HCT116 (cell line): ENCODE data around the gene ZNF837. TPM values are rescaled to one million over a fixed set of nuclear protein-coding genes. Genes with fewer than 3 reads are reported as not detected.

Source experiments
- ATAC-seq: fragments of 200-7000 bp; cut with Tn5 transposase; 2 replicates; pipeline ENCODE4 v1.9.1; 2020; ENCODE audit warnings: mild to moderate bottlenecking, moderate library complexity
- BruUV-seq: library from RNA; stranded (reverse); fragments of 400-500 nt; replicated peaks from 2 replicates; lab custom pipeline; 2021; lab: Mats Ljungman, UMichigan
- CTCF ChIA-PET: fragments of 300-600 bp; sonication (Branson Sonifier 250); formaldehyde crosslinking; loops from one replicate; lab custom pipeline; 2021; ENCODE audit warnings: antibody characterized with exemption; lab: Charles Lee
- POLR2A ChIA-PET: fragments of 300-600, 350-600 bp; sonication (Branson Sonifier 250); formaldehyde crosslinking; loops from one replicate; lab custom pipeline; 2021; ENCODE audit warnings: antibody characterized with exemption; lab: Charles Lee
- RAD21 ChIA-PET, 2 experiments: fragments of 300-600 bp; sonication (Branson Sonifier 250); formaldehyde crosslinking; loops; one replicate each; lab custom pipeline; 2023; ENCODE audit warnings: low total read pairs in 2 of 2; ENCODE audit not compliant: uncharacterized antibody in 2 of 2, unreplicated experiment in 2 of 2, low non-redundant PET in 1 of 2; lab: Charles Lee
- DNase-seq: peaks from one replicate; pipeline ENCODE4 v3.0.0-alpha.2; 2010; ENCODE audit warnings: low read depth, low spot score
- H2AFZ ChIP-seq: fragments of 200-600 bp; shearing (Covaris generic), sonication (generic); 2 replicates; pipeline ENCODE4 v1.6.1; 2017; ENCODE audit warnings: low read depth, mixed run types, mixed read lengths, antibody characterized with exemption, low read length; ENCODE audit not compliant: poor library complexity, severe bottlenecking
- H3K27ac ChIP-seq: 2 replicates; pipeline ENCODE4 v1.5.1; 2012; ENCODE audit warnings: low read depth, low read length
- H3K27me3 ChIP-seq: fragments of 200-600 bp; sonication (generic); 2 replicates; pipeline ENCODE4 v1.6.1; 2016; ENCODE audit warnings: mixed run types, low read length, mixed read lengths; ENCODE audit not compliant: insufficient read depth
- H3K36me3 ChIP-seq, 2 experiments: fragments of 200-500 bp in 1 of 2; fragments of 200-600 bp in 1 of 2; sonication (Bioruptor generic) in 1 of 2; sonication (generic) in 1 of 2; 2 replicates each; pipeline versions ENCODE4 v1.5.1 to v1.6.1; 2014 to 2016; ENCODE audit warnings: low read length in 2 of 2, inconsistent platforms in 1 of 2, mixed read lengths in 1 of 2, mixed run types in 1 of 2; ENCODE audit not compliant: insufficient read depth in 2 of 2, control insufficient read depth in 1 of 2
- H3K4me1 ChIP-seq, 2 experiments: fragments of 200-600 bp in 1 of 2; sonication (generic) in 1 of 2; 2 replicates each; pipeline versions ENCODE4 v1.5.1 to v1.6.1; 2012 to 2017; ENCODE audit warnings: low read length in 2 of 2, inconsistent platforms in 1 of 2, mild to moderate bottlenecking in 1 of 2, mixed read lengths in 1 of 2, mixed run types in 1 of 2, moderate library complexity in 1 of 2; ENCODE audit not compliant: insufficient read depth in 2 of 2, control insufficient read depth in 1 of 2
- H3K4me2 ChIP-seq: fragments of 200-600 bp; sonication (generic); 2 replicates; pipeline ENCODE4 v1.6.1; 2017; ENCODE audit warnings: mixed run types, low read length, mixed read lengths
- H3K4me3 ChIP-seq, 2 experiments: fragments of 200-600 bp in 1 of 2; sonication (generic) in 1 of 2; replicated peaks in 1 of 2; 2 replicates each; pipeline ENCODE4 v1.5.1; 2011 to 2016; ENCODE audit warnings: low read length in 2 of 2, control low read depth in 1 of 2, low read depth in 1 of 2, mild to moderate bottlenecking in 1 of 2, mixed read lengths in 1 of 2, mixed run types in 1 of 2
- H3K79me2 ChIP-seq: fragments of 200-600 bp; sonication (generic); 2 replicates; pipeline ENCODE4 v1.6.1; 2017; ENCODE audit warnings: mild to moderate bottlenecking, mixed run types, low read length, moderate library complexity, mixed read lengths; ENCODE audit not compliant: insufficient read depth
- H3K9ac ChIP-seq: fragments of 200-600 bp; sonication (generic); 2 replicates; pipeline ENCODE4 v1.6.1; 2016; ENCODE audit warnings: low read length, mixed read lengths
- H3K9me2 ChIP-seq: fragments of 200-600 bp; sonication (generic), shearing (Covaris generic); 2 replicates; pipeline ENCODE4 v1.6.1; 2017; ENCODE audit warnings: mixed run types, mild to moderate bottlenecking, moderate library complexity; ENCODE audit not compliant: insufficient read depth
- H3K9me3 ChIP-seq, 2 experiments: fragments of 200-500 bp in 1 of 2; fragments of 200-600 bp in 1 of 2; sonication (Bioruptor generic) in 1 of 2; sonication (generic) in 1 of 2; 2 replicates each; pipeline ENCODE4 v1.6.1; 2014 to 2017; ENCODE audit warnings: low read length in 2 of 2, mixed read lengths in 2 of 2, inconsistent platforms in 1 of 2, low read depth in 1 of 2, mild to moderate bottlenecking in 1 of 2, mixed run types in 1 of 2, moderate library complexity in 1 of 2; ENCODE audit not compliant: control insufficient read depth in 1 of 2, insufficient read depth in 1 of 2
- H4K20me1 ChIP-seq: fragments of 200-600 bp; sonication (generic), shearing (Covaris generic); 2 replicates; pipeline ENCODE4 v1.6.1; 2017; ENCODE audit warnings: mixed run types, mild to moderate bottlenecking, moderate library complexity; ENCODE audit not compliant: insufficient read depth
- ATF3 ChIP-seq: IDR thresholded peaks from 2 replicates; pipeline ENCODE4 v1.6.1; 2012
- CBX3 ChIP-seq: IDR thresholded peaks from 2 replicates; pipeline ENCODE4 v1.6.1; 2012; ENCODE audit warnings: low read depth
- CEBPB ChIP-seq: IDR thresholded peaks from 2 replicates; pipeline ENCODE4 v1.6.1; 2012; ENCODE audit warnings: low read depth
- EGR1 ChIP-seq: IDR thresholded peaks from 2 replicates; pipeline ENCODE4 v1.6.1; 2012; ENCODE audit warnings: low read depth
- EZH2 ChIP-seq: fragments of 200-600 bp; sonication (generic); IDR thresholded peaks from 2 replicates; pipeline ENCODE4 v1.6.1; 2017; ENCODE audit warnings: antibody characterized with exemption, mixed run types
- EZH2phosphoT487 ChIP-seq: fragments of 200-600 bp; IDR thresholded peaks from 2 replicates; pipeline ENCODE4 v1.6.1; 2018; ENCODE audit warnings: antibody characterized with exemption, borderline replicate concordance
- FOSL1 ChIP-seq: IDR thresholded peaks from 2 replicates; pipeline ENCODE4 v1.6.1; 2012; ENCODE audit warnings: low read depth
- JUND ChIP-seq: IDR thresholded peaks from 2 replicates; pipeline ENCODE4 v1.6.1; 2012
- POLR2AphosphoS5 ChIP-seq: IDR thresholded peaks from 2 replicates; pipeline ENCODE4 v1.6.1; 2011; ENCODE audit warnings: mild to moderate bottlenecking, low read depth, low read length, moderate library complexity
- RAD21 ChIP-seq: IDR thresholded peaks from 2 replicates; pipeline ENCODE4 v1.6.1; 2012; ENCODE audit warnings: low read depth, mild to moderate bottlenecking
- REST ChIP-seq: IDR thresholded peaks from 2 replicates; pipeline ENCODE4 v1.6.1; 2012; ENCODE audit warnings: low read depth
- SIN3A ChIP-seq: IDR thresholded peaks from 2 replicates; pipeline ENCODE4 v1.6.1; 2012; ENCODE audit warnings: low read depth
- SP1 ChIP-seq: IDR thresholded peaks from 2 replicates; pipeline ENCODE4 v1.6.1; 2012; ENCODE audit warnings: low read depth
- TCF7L2 ChIP-seq: IDR thresholded peaks from 2 replicates; pipeline ENCODE4 v1.7.0; 2011; ENCODE audit warnings: borderline replicate concordance, inconsistent platforms; ENCODE audit not compliant: insufficient read depth, insufficient read length; ENCODE audit errors: extremely low read depth
- YY1 ChIP-seq: IDR thresholded peaks from 2 replicates; pipeline ENCODE4 v1.6.1; 2011; ENCODE audit warnings: low read length, low read depth, moderate library complexity, mild to moderate bottlenecking; ENCODE audit not compliant: insufficient replicate concordance; ENCODE audit errors: extremely low read depth
- ZBTB33 ChIP-seq: IDR thresholded peaks from 2 replicates; pipeline ENCODE4 v1.6.1; 2011; ENCODE audit warnings: mild to moderate bottlenecking, low read length, moderate library complexity; ENCODE audit not compliant: insufficient replicate concordance; ENCODE audit errors: extremely low read depth
- ZFX ChIP-seq: fragments of 450-650 bp; IDR thresholded peaks from 2 replicates; pipeline ENCODE4 v1.6.1; 2017
- ZNF274 ChIP-seq: fragments of 200-500 bp; sonication (Bioruptor generic); IDR thresholded peaks from 2 replicates; pipeline ENCODE4 v1.6.1; 2014; ENCODE audit warnings: mild to moderate bottlenecking, low read depth, low read length, inconsistent platforms
- intact Hi-C: fragments of 100-400 bp; cut with micrococcal nuclease; formaldehyde crosslinking; loops from 2 replicates; pipeline ENCODE4 v1.10.0; 2022
- total RNA-seq: library from RNA; stranded (reverse); gene quantifications from one replicate; pipeline ENCODE4 v1.2.1, GENCODE V29; 2021; ENCODE audit not compliant: unreplicated experiment
- TF ChIP-seq, protein P1 (sequence below): IDR thresholded peaks from 2 replicates; pipeline ENCODE4 v1.6.1; 2012
- TF ChIP-seq, protein P2 (sequence below), 3 experiments: fragments of 200-600 bp in 1 of 3; sonication (generic) in 1 of 3; IDR thresholded peaks in 2 of 3; conservative IDR thresholded peaks in 1 of 3; 2 replicates each; pipeline ENCODE4 v1.5.1; 2012 to 2017; ENCODE audit warnings: low read depth in 2 of 3, low read length in 2 of 3, antibody characterized with exemption in 1 of 3, borderline replicate concordance in 1 of 3, control low read depth in 1 of 3, mild to moderate bottlenecking in 1 of 3, mixed read lengths in 1 of 3, mixed run types in 1 of 3, moderate library complexity in 1 of 3; ENCODE audit not compliant: insufficient read depth in 1 of 3

The ZNF837 gene
- total RNA-seq, 1 experiment from 2014 or later = 3.2 TPM

GRCh38 chr19:58398545-58398944, 17.7 kb upstream of the ZNF837 start:
- H3K27me3 ChIP-seq = no peaks in the 10 kb centered on the region
- CTCF ChIA-PET = no interaction called here
- no peaks in the 10 kb centered on the region for H3K9me3 ChIP-seq
- no peak for TF ChIP-seq JUND
- TF ChIP-seq POLR2AphosphoS5 = no peak
- no peak for TF ChIP-seq ATF3
- TF ChIP-seq FOSL1 = no peak
- TF ChIP-seq, protein P1, sequence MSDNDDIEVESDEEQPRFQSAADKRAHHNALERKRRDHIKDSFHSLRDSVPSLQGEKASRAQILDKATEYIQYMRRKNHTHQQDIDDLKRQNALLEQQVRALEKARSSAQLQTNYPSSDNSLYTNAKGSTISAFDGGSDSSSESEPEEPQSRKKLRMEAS = no peak
- TF ChIP-seq EGR1 = no peak
- TF ChIP-seq SP1 = no peak
- no peak for TF ChIP-seq ZBTB33
- no peak for TF ChIP-seq RAD21
- TF ChIP-seq CBX3 = no peak
- no peak for TF ChIP-seq REST
- TF ChIP-seq ZNF274 = no peak
- no peak for TF ChIP-seq TCF7L2
- no peak for TF ChIP-seq ZFX
- TF ChIP-seq, protein P2, sequence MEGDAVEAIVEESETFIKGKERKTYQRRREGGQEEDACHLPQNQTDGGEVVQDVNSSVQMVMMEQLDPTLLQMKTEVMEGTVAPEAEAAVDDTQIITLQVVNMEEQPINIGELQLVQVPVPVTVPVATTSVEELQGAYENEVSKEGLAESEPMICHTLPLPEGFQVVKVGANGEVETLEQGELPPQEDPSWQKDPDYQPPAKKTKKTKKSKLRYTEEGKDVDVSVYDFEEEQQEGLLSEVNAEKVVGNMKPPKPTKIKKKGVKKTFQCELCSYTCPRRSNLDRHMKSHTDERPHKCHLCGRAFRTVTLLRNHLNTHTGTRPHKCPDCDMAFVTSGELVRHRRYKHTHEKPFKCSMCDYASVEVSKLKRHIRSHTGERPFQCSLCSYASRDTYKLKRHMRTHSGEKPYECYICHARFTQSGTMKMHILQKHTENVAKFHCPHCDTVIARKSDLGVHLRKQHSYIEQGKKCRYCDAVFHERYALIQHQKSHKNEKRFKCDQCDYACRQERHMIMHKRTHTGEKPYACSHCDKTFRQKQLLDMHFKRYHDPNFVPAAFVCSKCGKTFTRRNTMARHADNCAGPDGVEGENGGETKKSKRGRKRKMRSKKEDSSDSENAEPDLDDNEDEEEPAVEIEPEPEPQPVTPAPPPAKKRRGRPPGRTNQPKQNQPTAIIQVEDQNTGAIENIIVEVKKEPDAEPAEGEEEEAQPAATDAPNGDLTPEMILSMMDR (IDR thresholded peaks at IDR 0.05 in 2 of 3, conservative IDR thresholded peaks at IDR 0.05 in 1 of 3; ENCODE audit: borderline replicate concordance in 1 of 3, insufficient read depth in 1 of 3, low read depth in 2 of 3, low read length in 2 of 3) = no peak
- no peak for TF ChIP-seq YY1
- TF ChIP-seq SIN3A = no peak
- TF ChIP-seq EZH2 = no peak
- no peak for TF ChIP-seq EZH2phosphoT487
- TF ChIP-seq CEBPB = no peak
- H3K4me2 ChIP-seq = no peak overlapping the region
- peaks cover 15% of the 10 kb centered on the region for H3K79me2 ChIP-seq
- H2AFZ ChIP-seq = no peak overlapping the region
- peaks cover 5 to 18% of the 10 kb centered on the region in 2 experiments; a peak in 2 of 4 replicates for H3K36me3 ChIP-seq
- peaks cover 7% of the 10 kb centered on the region; the same call in 1 of the 2 replicates for H4K20me1 ChIP-seq
- no peak for ATAC-seq
- RAD21 ChIA-PET = no interaction called here
- intact Hi-C loops = no loop called here
- H3K9ac ChIP-seq = no peak overlapping the region
- H3K27ac ChIP-seq = no peak overlapping the region
- POLR2A ChIA-PET = no interaction called here
- BruUV-seq = no TSS peak
- H3K9me2 ChIP-seq = no peaks in the 10 kb centered on the region
- no peak overlapping the region for H3K4me3 ChIP-seq
- H3K4me1 ChIP-seq = peaks cover 29 to 41% of the 10 kb centered on the region in 2 experiments
- DNase-seq = no peak
